Thyroid gland (tissue), 4 donors: Measurements from ENCODE around the gene MOCOS.

ENCODE experiments used
- POLR2A ChIP-seq, 2 donors: fragments of 450-650 bp; IDR thresholded peaks; one replicate each; pipeline ENCODE4 v1.6.1; 2017; ENCODE audit warnings: antibody characterized with exemption in 2 of 2, mild to moderate bottlenecking in 2 of 2, moderate library complexity in 1 of 2
- TF ChIP-seq, protein P1 (sequence below), 6 experiments: fragments of 200-600 bp in 3 of 6; fragments of 450-650 bp in 3 of 6; sonication (generic) in 3 of 6; IDR thresholded peaks; one replicate each; pipeline ENCODE4 v1.5.1; 2016 to 2019; ENCODE audit warnings: antibody characterized with exemption in 6 of 6, mild to moderate bottlenecking in 2 of 6, inconsistent platforms in 1 of 6, moderate library complexity in 1 of 6

DNA sequence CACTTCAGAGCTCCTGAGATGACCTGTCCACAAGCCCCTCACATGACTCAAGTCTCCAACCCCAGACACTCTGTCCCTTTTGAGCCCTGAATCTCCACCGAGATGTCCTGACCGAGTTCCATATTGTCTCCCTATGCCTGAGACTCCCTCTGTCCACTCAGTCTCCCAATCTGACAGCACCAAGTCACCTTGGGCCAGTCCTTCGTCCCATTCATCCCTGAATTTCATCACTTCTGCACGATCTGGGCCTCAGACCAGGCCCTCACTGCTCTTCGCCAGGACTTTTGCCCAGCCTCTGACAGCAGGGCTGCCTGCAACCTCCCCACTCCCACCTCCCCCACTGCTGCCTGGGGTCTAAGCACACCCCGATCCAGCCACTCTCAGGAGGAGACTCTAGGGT is 4.3 kb upstream of the MOCOS start:
- TF ChIP-seq, protein P1, sequence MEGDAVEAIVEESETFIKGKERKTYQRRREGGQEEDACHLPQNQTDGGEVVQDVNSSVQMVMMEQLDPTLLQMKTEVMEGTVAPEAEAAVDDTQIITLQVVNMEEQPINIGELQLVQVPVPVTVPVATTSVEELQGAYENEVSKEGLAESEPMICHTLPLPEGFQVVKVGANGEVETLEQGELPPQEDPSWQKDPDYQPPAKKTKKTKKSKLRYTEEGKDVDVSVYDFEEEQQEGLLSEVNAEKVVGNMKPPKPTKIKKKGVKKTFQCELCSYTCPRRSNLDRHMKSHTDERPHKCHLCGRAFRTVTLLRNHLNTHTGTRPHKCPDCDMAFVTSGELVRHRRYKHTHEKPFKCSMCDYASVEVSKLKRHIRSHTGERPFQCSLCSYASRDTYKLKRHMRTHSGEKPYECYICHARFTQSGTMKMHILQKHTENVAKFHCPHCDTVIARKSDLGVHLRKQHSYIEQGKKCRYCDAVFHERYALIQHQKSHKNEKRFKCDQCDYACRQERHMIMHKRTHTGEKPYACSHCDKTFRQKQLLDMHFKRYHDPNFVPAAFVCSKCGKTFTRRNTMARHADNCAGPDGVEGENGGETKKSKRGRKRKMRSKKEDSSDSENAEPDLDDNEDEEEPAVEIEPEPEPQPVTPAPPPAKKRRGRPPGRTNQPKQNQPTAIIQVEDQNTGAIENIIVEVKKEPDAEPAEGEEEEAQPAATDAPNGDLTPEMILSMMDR (IDR thresholded peaks at IDR 0.05), result no peak
- TF ChIP-seq POLR2A (IDR thresholded peaks at IDR 0.05), result no peak
